DOHH2 (cell line): ENCODE measurements around the gene RALGAPA2.

Source experiments
- H3F3A ChIP-seq: fragments of 200-600 bp; sonication (generic), shearing (Covaris generic); 2 replicates; pipeline ENCODE4 v1.6.0; 2016; ENCODE audit warnings: antibody characterized with exemption, mild to moderate bottlenecking; ENCODE audit not compliant: control insufficient read depth, insufficient read depth
- H3K27ac ChIP-seq: fragments of 200-600 bp; sonication (generic); 2 replicates; pipeline ENCODE4 v1.5.1; 2014; ENCODE audit warnings: low read depth, mild to moderate bottlenecking, low read length, moderate library complexity
- H3K27me3 ChIP-seq: fragments of 200-600 bp; sonication (generic); 2 replicates; pipeline ENCODE4 v1.6.1; 2014; ENCODE audit warnings: mild to moderate bottlenecking, low read length, mixed read lengths; ENCODE audit not compliant: control insufficient read depth
- H3K36me3 ChIP-seq: fragments of 200-600 bp; sonication (generic); 2 replicates; pipeline ENCODE4 v1.6.1; 2014; ENCODE audit warnings: mild to moderate bottlenecking, low read length, moderate library complexity, mixed read lengths; ENCODE audit not compliant: control insufficient read depth
- H3K4me1 ChIP-seq: fragments of 200-600 bp; sonication (generic); 2 replicates; pipeline ENCODE4 v1.6.1; 2014; ENCODE audit warnings: mild to moderate bottlenecking, low read length, mixed read lengths; ENCODE audit not compliant: control insufficient read depth
- H3K4me2 ChIP-seq: fragments of 200-600 bp; sonication (generic); 2 replicates; pipeline ENCODE4 v1.6.0; 2014; ENCODE audit warnings: mild to moderate bottlenecking, low read length, moderate library complexity
- H3K4me3 ChIP-seq: fragments of 200-600 bp; sonication (generic); 2 replicates; pipeline ENCODE4 v1.5.1; 2014; ENCODE audit warnings: mild to moderate bottlenecking, low read length, mixed read lengths
- H3K79me2 ChIP-seq: fragments of 200-600 bp; sonication (generic); 2 replicates; pipeline ENCODE4 v1.6.1; 2014; ENCODE audit warnings: mild to moderate bottlenecking, low read length, mixed read lengths; ENCODE audit not compliant: control insufficient read depth
- H3K9me2 ChIP-seq: fragments of 200-600 bp; sonication (generic); replicated peaks from 2 replicates; pipeline ENCODE4 v1.6.1; 2014; ENCODE audit warnings: mild to moderate bottlenecking, low read length, mixed read lengths; ENCODE audit not compliant: control insufficient read depth
- H3K9me3 ChIP-seq: fragments of 200-600 bp; sonication (generic); 2 replicates; pipeline ENCODE4 v1.6.1; 2014; ENCODE audit warnings: antibody characterized with exemption, low read length, mixed read lengths; ENCODE audit not compliant: control insufficient read depth, insufficient read depth
- H4K20me1 ChIP-seq: fragments of 200-600 bp; sonication (generic); 2 replicates; pipeline ENCODE4 v1.6.0; 2014; ENCODE audit warnings: low read depth, mild to moderate bottlenecking, antibody characterized with exemption, low read length, moderate library complexity; ENCODE audit not compliant: control insufficient read depth, insufficient read depth
- EZH2phosphoT487 ChIP-seq: fragments of 200-600 bp; sonication (generic); IDR thresholded peaks from 2 replicates; pipeline ENCODE4 v1.6.1; 2017; ENCODE audit warnings: borderline replicate concordance, mild to moderate bottlenecking, antibody characterized with exemption, low read length, moderate library complexity, mixed read lengths
- TF ChIP-seq, protein P1 (sequence below): fragments of 200-600 bp; sonication (generic); IDR thresholded peaks from one replicate; pipeline ENCODE4 v1.5.1; 2014; ENCODE audit warnings: antibody characterized with exemption, mild to moderate bottlenecking, low read depth, low read length; ENCODE audit not compliant: poor library complexity, severe bottlenecking

RALGAPA2 gene

DNA sequence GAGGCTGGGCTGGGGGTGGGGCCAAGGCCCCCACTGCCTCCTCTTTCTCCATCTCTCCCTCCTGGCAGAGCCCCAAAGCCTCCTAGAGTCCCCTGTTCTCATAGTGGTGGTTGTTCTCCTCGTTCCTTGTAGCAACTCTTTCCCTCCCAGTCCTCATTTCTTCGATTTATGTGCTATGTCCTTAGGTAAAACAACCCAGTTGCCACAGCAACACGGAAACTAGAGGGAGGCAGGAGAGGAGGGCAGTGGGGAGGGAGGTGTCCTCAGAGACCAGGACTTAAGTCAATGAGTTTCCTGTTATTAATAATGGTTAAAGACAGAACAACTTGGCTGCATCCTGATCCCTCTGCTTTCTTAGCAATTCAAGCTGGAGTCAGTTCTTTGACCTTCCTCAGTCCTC is 183.6 kb downstream of the RALGAPA2 start:
- Histone ChIP-seq H3F3A (no peaks in the 10 kb centered on the region), H3K9me3 (no peaks in the 10 kb centered on the region)

DNA sequence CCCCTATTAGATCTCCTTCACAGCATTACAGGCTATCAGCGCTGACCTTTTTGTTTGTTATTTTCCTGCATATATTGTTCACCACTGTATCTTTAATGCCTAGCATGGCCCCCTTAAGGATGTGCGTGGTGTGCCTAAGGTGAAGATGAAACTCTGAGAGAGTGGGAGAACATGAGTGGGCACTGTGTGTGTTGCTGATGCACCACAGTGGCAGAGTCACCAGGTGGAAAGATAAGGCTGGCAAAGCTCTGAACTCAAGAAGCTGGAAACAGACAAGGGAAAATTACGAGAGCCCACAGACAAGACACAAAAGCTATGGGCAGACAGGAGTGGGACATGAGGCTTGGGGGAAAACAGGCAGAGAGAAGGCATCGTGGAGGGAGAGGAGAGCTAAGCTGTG is 184.8 kb downstream of the RALGAPA2 start:
- TF ChIP-seq EZH2phosphoT487 = no peak
- TF ChIP-seq, protein P1, sequence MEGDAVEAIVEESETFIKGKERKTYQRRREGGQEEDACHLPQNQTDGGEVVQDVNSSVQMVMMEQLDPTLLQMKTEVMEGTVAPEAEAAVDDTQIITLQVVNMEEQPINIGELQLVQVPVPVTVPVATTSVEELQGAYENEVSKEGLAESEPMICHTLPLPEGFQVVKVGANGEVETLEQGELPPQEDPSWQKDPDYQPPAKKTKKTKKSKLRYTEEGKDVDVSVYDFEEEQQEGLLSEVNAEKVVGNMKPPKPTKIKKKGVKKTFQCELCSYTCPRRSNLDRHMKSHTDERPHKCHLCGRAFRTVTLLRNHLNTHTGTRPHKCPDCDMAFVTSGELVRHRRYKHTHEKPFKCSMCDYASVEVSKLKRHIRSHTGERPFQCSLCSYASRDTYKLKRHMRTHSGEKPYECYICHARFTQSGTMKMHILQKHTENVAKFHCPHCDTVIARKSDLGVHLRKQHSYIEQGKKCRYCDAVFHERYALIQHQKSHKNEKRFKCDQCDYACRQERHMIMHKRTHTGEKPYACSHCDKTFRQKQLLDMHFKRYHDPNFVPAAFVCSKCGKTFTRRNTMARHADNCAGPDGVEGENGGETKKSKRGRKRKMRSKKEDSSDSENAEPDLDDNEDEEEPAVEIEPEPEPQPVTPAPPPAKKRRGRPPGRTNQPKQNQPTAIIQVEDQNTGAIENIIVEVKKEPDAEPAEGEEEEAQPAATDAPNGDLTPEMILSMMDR = no peak
- H4K20me1 ChIP-seq = no peaks in the 10 kb centered on the region
- no peaks in the 10 kb centered on the region for H3K27me3 ChIP-seq
- no peaks in the 10 kb centered on the region for H3K9me3 ChIP-seq
- no peaks in the 10 kb centered on the region for H3K36me3 ChIP-seq
- no peaks in the 10 kb centered on the region for H3K4me1 ChIP-seq
- no peaks in the 10 kb centered on the region for H3K79me2 ChIP-seq
- no peak overlapping the region for H3K27ac ChIP-seq
- no peaks in the 10 kb centered on the region for H3K9me2 ChIP-seq
- H3K4me2 ChIP-seq = no peak overlapping the region
- H3K4me3 ChIP-seq = no peak overlapping the region
- no peaks in the 10 kb centered on the region for H3F3A ChIP-seq

More for the DNA sequence above, 183.6 kb downstream of the RALGAPA2 start:
- Histone ChIP-seq H4K20me1 (no peaks in the 10 kb centered on the region), H3K36me3 (no peaks in the 10 kb centered on the region), H3K9me2 (no peaks in the 10 kb centered on the region), H3K27me3 (no peaks in the 10 kb centered on the region), H3K4me1 (no peaks in the 10 kb centered on the region), H3K4me2 (no peak overlapping the region), H3K27ac (no peak overlapping the region), H3K4me3 (no peak overlapping the region), H3K79me2 (no peaks in the 10 kb centered on the region)
- TF ChIP-seq, protein P1 = no peak
- TF ChIP-seq EZH2phosphoT487 = no peak

DNA sequence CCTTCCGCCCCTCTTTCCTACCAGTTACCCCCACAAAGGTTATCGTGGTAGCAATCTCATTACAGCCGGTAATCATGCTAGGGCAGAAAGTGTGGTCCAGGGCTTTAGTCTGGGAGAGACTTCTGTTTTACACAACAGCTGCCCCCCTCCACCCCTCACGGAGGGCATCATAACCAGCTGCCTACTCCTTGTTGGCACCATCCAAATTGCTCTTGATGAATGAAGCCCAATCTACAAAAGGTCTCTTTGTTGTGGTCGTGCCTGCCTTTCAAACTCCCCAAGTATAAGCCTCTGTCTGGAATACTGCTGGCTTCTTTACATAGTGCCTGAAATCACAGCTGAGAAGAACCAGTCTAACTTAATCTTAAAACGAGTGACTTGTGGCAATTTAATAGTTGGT is 186.7 kb downstream of the RALGAPA2 start:
- H4K20me1 ChIP-seq = no peaks in the 10 kb centered on the region
- no peaks in the 10 kb centered on the region for H3K79me2 ChIP-seq
- no peaks in the 10 kb centered on the region for H3K9me3 ChIP-seq
- H3K27me3 ChIP-seq = no peaks in the 10 kb centered on the region
- TF ChIP-seq, protein P1 = no peak
- TF ChIP-seq EZH2phosphoT487 = no peak
- no peaks in the 10 kb centered on the region for H3F3A ChIP-seq
- H3K27ac ChIP-seq = no peak overlapping the region
- H3K9me2 ChIP-seq = no peaks in the 10 kb centered on the region
- H3K4me1 ChIP-seq = no peaks in the 10 kb centered on the region
- no peak overlapping the region for H3K4me3 ChIP-seq
- no peak overlapping the region for H3K4me2 ChIP-seq
- no peaks in the 10 kb centered on the region for H3K36me3 ChIP-seq

DNA sequence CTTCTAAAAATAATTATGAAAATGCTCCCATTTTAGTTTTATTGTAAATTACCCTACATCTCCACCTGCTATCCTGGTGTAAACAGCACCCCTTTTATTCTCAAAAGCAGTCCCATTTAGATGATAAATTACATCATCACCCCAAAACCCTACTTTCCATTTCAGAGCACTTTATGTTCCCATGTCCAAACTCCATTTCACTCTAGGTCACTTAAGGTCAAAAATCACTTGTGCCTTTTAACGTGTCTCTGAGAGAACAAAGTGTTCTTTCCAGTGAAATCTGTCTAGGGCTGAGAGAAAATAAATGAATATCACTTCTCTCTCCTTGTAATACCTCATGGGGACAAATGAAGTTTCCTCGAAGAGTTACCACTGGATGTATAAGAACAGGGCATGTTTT is 187.2 kb downstream of the RALGAPA2 start:
- no peaks in the 10 kb centered on the region for H3K4me1 ChIP-seq
- TF ChIP-seq, protein P1 = no peak
- TF ChIP-seq EZH2phosphoT487 = no peak

More for the DNA sequence above, 187.2 kb downstream of the RALGAPA2 start:
- Histone ChIP-seq H3K27ac (no peak overlapping the region), H3K9me3 (no peaks in the 10 kb centered on the region), H3K79me2 (no peaks in the 10 kb centered on the region), H3K4me2 (no peak overlapping the region), H3K4me3 (no peak overlapping the region), H3K36me3 (no peaks in the 10 kb centered on the region), H3K9me2 (no peaks in the 10 kb centered on the region), H4K20me1 (no peaks in the 10 kb centered on the region), H3F3A (no peaks in the 10 kb centered on the region), H3K27me3 (no peaks in the 10 kb centered on the region)
